Activated B cell treated with CpG ODN at 0.5 μM for 24 hours (primary cell): ENCODE results near the gene SLC27A2. TPM values are rescaled to one million over a fixed set of nuclear protein-coding genes. Genes with fewer than 3 reads are reported as not detected.

Experiments
- ATAC-seq: fragments of 200-7000 bp; cut with Tn5 transposase; one replicate; pipeline ENCODE4 v1.10.0; 2021; ENCODE audit warnings: low read depth, mild to moderate bottlenecking, moderate library complexity
- CTCF ChIA-PET: fragments of 350-600 bp; sonication (Branson Sonifier 250); formaldehyde crosslinking; loops from one replicate; lab custom pipeline; 2021; ENCODE audit warnings: antibody characterized with exemption; lab: Charles Lee
- POLR2A ChIA-PET: fragments of 350-600 bp; sonication (Branson Sonifier 250); formaldehyde crosslinking; loops from one replicate; lab custom pipeline; 2021; ENCODE audit warnings: antibody characterized with exemption; lab: Charles Lee
- DNase-seq: peaks from one replicate; pipeline ENCODE4 v3.0.0; 2022
- H3K27ac Mint-ChIP-seq: one replicate; pipeline ENCODE4 v1.8.0; 2020; ENCODE audit warnings: mixed read lengths
- H3K27me3 Mint-ChIP-seq: one replicate; pipeline ENCODE4 v1.8.0; 2021; ENCODE audit warnings: mixed read lengths
- H3K36me3 Mint-ChIP-seq: one replicate; pipeline ENCODE4 v1.8.0; 2021; ENCODE audit warnings: low read depth, mixed read lengths
- H3K4me1 Mint-ChIP-seq: one replicate; pipeline ENCODE4 v1.8.0; 2021; ENCODE audit warnings: mixed read lengths
- H3K4me3 Mint-ChIP-seq: one replicate; pipeline ENCODE4 v1.8.0; 2020; ENCODE audit warnings: mild to moderate bottlenecking, mixed read lengths
- H3K9me3 Mint-ChIP-seq: one replicate; pipeline ENCODE4 v1.8.0; 2020; ENCODE audit warnings: mixed read lengths
- CTCF ChIP-seq: fragments of 200-600 bp; IDR thresholded peaks from one replicate; pipeline ENCODE4 v1.8.0; 2022; ENCODE audit warnings: antibody characterized with exemption, mild to moderate bottlenecking
- intact Hi-C: fragments of 100-400 bp; cut with micrococcal nuclease; formaldehyde crosslinking; loops from one replicate; pipeline ENCODE4 v1.15.1; 2024
- total RNA-seq: library from RNA; stranded (reverse); gene quantifications from 2 replicates; pipeline ENCODE4 v1.2.3, GENCODE V29; 2022

SLC27A2 gene
- total RNA-seq, 1 donor from 2014 or later: 0.29 TPM

- Mint-ChIP-seq H3K4me3 (no peak overlapping the region), H3K36me3 (no peaks in the 10 kb centered on the region), H3K9me3 (no peaks in the 10 kb centered on the region), H3K4me1 (peaks cover 9% of the 10 kb centered on the region), H3K27ac (no peak overlapping the region), H3K27me3 (no peaks in the 10 kb centered on the region)
- intact Hi-C loops: no loop called here
- no peak for ATAC-seq
- CTCF ChIA-PET: interaction anchor here (1.0 kb wide), 1 partner anchor 9 kb away, joined by 4 read pairs; no protein-coding TSS in a partner anchor
- POLR2A ChIA-PET: no interaction called here
- no peak for DNase-seq
- no peak for TF ChIP-seq CTCF
Observed at GRCh38 chr15:50143255-50143860, 38.6 kb upstream of the SLC27A2 start.

GRCh38 chr15:50144341-50145120, 37.5 kb upstream of the SLC27A2 start:
- no peaks in the 10 kb centered on the region for H3K27me3 Mint-ChIP-seq
- no peak overlapping the region for H3K27ac Mint-ChIP-seq
- peaks cover 9% of the 10 kb centered on the region for H3K4me1 Mint-ChIP-seq
- intact Hi-C loops: loop anchor here (1.0 to 2.0 kb wide), 4 partner anchors 722 to 1283 kb away; no protein-coding TSS in a partner anchor
- POLR2A ChIA-PET: no interaction called here
- CTCF ChIA-PET: interaction anchor here (0.6 to 1.8 kb wide), 9 partner anchors 10 to 1792 kb away, joined by 3 to 23 read pairs (median 4); partner anchors contain the start of gene FGF7
- no peak for TF ChIP-seq CTCF
- no peak overlapping the region for H3K4me3 Mint-ChIP-seq
- H3K9me3 Mint-ChIP-seq: no peaks in the 10 kb centered on the region
- no peaks in the 10 kb centered on the region for H3K36me3 Mint-ChIP-seq
- ATAC-seq (peak; percentile 14), DNase-seq (no peak)

GRCh38 chr15:50145451-50145872, 36.5 kb upstream of the SLC27A2 start:
- peaks cover 9% of the 10 kb centered on the region for H3K4me1 Mint-ChIP-seq
- intact Hi-C loops: loop anchor here (1.0 to 2.0 kb wide), 4 partner anchors 723 to 1284 kb away; no protein-coding TSS in a partner anchor
- no peak for DNase-seq
- H3K27ac Mint-ChIP-seq: no peak overlapping the region
- H3K4me3 Mint-ChIP-seq: no peak overlapping the region
- no peaks in the 10 kb centered on the region for H3K27me3 Mint-ChIP-seq
- no peak for TF ChIP-seq CTCF
- no peaks in the 10 kb centered on the region for H3K9me3 Mint-ChIP-seq
- H3K36me3 Mint-ChIP-seq: no peaks in the 10 kb centered on the region
- ChIA-PET CTCF (interaction anchor here (0.6 to 1.8 kb wide), 10 partner anchors 9 to 1793 kb away, joined by 3 to 23 read pairs (median 4); partner anchors contain the start of gene FGF7), POLR2A (interaction anchor here (0.7 kb wide), 1 partner anchor 674 kb away, joined by 8 read pairs; no protein-coding TSS in a partner anchor)
- no peak for ATAC-seq

- Mint-ChIP-seq H3K36me3 (no peaks in the 10 kb centered on the region), H3K4me1 (peaks cover 9% of the 10 kb centered on the region), H3K27ac (no peak overlapping the region), H3K27me3 (no peaks in the 10 kb centered on the region), H3K9me3 (no peaks in the 10 kb centered on the region), H3K4me3 (no peak overlapping the region)
- ATAC-seq: no peak
- DNase-seq: no peak
- no peak for TF ChIP-seq CTCF
- ChIA-PET CTCF (no interaction called here), POLR2A (no interaction called here)
- intact Hi-C loops: no loop called here
Observed at GRCh38 chr15:50146632-50147031, 35.4 kb upstream of the SLC27A2 start.
